Mesothelial cell of epicardium (in vitro differentiated cells): ENCODE results near the gene ITGB6. TPM values are rescaled to one million over a fixed set of nuclear protein-coding genes. Genes with fewer than 3 reads are reported as not detected.

ENCODE experiments used
- DNase-seq, 2 experiments: peaks; one replicate each; pipeline ENCODE4 v3.0.0; 2021; ENCODE audit warnings: low spot score in 2 of 2; ENCODE audit not compliant: unreplicated experiment in 2 of 2
- H3K27ac Mint-ChIP-seq: 2 replicates; pipeline ENCODE4 v1.8.0; 2021; ENCODE audit warnings: mixed read lengths
- H3K27me3 Mint-ChIP-seq: 2 replicates; pipeline ENCODE4 v1.8.0; 2021; ENCODE audit warnings: low read depth, mixed read lengths
- H3K36me3 Mint-ChIP-seq: 2 replicates; pipeline ENCODE4 v1.8.0; 2021; ENCODE audit warnings: mixed read lengths
- H3K4me1 Mint-ChIP-seq: 2 replicates; pipeline ENCODE4 v1.8.0; 2021; ENCODE audit warnings: mixed read lengths
- H3K4me3 Mint-ChIP-seq: 2 replicates; pipeline ENCODE4 v1.8.0; 2021; ENCODE audit warnings: mild to moderate bottlenecking, moderate library complexity, mixed read lengths
- H3K9me3 Mint-ChIP-seq: 2 replicates; pipeline ENCODE4 v1.8.0; 2021; ENCODE audit warnings: mixed read lengths
- CTCF ChIP-seq: fragments of 200-600 bp; sonication (generic); IDR thresholded peaks from one replicate; pipeline ENCODE4 v1.5.0; 2021; ENCODE audit warnings: antibody characterized with exemption; ENCODE audit not compliant: unreplicated experiment
- total RNA-seq: library from RNA; stranded (reverse); gene quantifications from 3 replicates; pipeline ENCODE4 v1.2.1, GENCODE V29; 2021

The ITGB6 gene
- total RNA-seq, 1 donor from 2014 or later = 14.3 TPM

- Mint-ChIP-seq H3K27ac (no peak overlapping the region), H3K4me3 (no peak overlapping the region), H3K9me3 (no peaks in the 10 kb centered on the region), H3K27me3 (no peaks in the 10 kb centered on the region), H3K36me3 (no peaks in the 10 kb centered on the region), H3K4me1 (peaks cover 34% of the 10 kb centered on the region)
- TF ChIP-seq CTCF = no peak
- DNase-seq = no peak
These were observed 20.5 kb upstream of the ITGB6 start for GRCh38 chr2:160220545-160221009.

GRCh38 chr2:160220026-160220425 lies 20.0 kb upstream of the ITGB6 start:
- Mint-ChIP-seq H3K9me3 (no peaks in the 10 kb centered on the region), H3K27ac (no peak overlapping the region), H3K36me3 (no peaks in the 10 kb centered on the region), H3K4me1 (peaks cover 29% of the 10 kb centered on the region), H3K27me3 (no peaks in the 10 kb centered on the region), H3K4me3 (no peak overlapping the region)
- no peak for TF ChIP-seq CTCF
- no peak for DNase-seq

GRCh38 chr2:160214461-160215445 lies 14.7 kb upstream of the ITGB6 start:
- Mint-ChIP-seq H3K4me1 (peaks cover 20% of the 10 kb centered on the region), H3K36me3 (no peaks in the 10 kb centered on the region), H3K27ac (no peak overlapping the region), H3K4me3 (no peak overlapping the region), H3K9me3 (no peaks in the 10 kb centered on the region), H3K27me3 (no peaks in the 10 kb centered on the region)
- TF ChIP-seq CTCF = no peak
- DNase-seq = no peak

GRCh38 chr2:160213511-160213910 lies 13.4 kb upstream of the ITGB6 start:
- Mint-ChIP-seq H3K27me3 (no peaks in the 10 kb centered on the region), H3K4me3 (no peak overlapping the region), H3K27ac (no peak overlapping the region), H3K4me1 (peaks cover 22% of the 10 kb centered on the region), H3K9me3 (no peaks in the 10 kb centered on the region), H3K36me3 (no peaks in the 10 kb centered on the region)
- no peak for TF ChIP-seq CTCF
- DNase-seq = no peak

GRCh38 chr2:160210599-160211138 lies 10.6 kb upstream of the ITGB6 start:
- Mint-ChIP-seq H3K27me3 (no peaks in the 10 kb centered on the region), H3K36me3 (peaks cover 2% of the 10 kb centered on the region), H3K4me3 (no peak overlapping the region), H3K4me1 (peaks cover 22% of the 10 kb centered on the region), H3K9me3 (peaks cover 4% of the 10 kb centered on the region), H3K27ac (peak overlapping the region; percentile 51)
- DNase-seq = peak; percentile 41 to 80
- TF ChIP-seq CTCF = peak; percentile 84
